ENCODE measurements around the gene HUNK. TPM values are rescaled to one million over a fixed set of nuclear protein-coding genes. Genes with fewer than 3 reads are reported as not detected.
A peak's percentile ranks its signal among the peaks of the same experiment; 100 is the strongest.

HUNK gene
- total RNA-seq, 1 experiment from 2014 or later = 4.8 TPM

- no peaks in the 10 kb centered on the region for H3K9me3 ChIP-seq
- DNase-seq = no peak
- no peak overlapping the region for H3K4me3 ChIP-seq (ENCODE audit: low read depth, low read length)
- Mint-ChIP-seq H3K27me3 (ENCODE audit: insufficient read depth, unreplicated experiment) (no peaks in the 10 kb centered on the region), H3K36me3 (ENCODE audit: insufficient read depth, unreplicated experiment) (no peaks in the 10 kb centered on the region), H3K4me3 (ENCODE audit: unreplicated experiment) (no peak overlapping the region), H3K27ac (ENCODE audit: unreplicated experiment) (no peak overlapping the region), H3K4me1 (ENCODE audit: low read depth, unreplicated experiment) (peaks cover 5% of the 10 kb centered on the region), H3K9me3 (ENCODE audit: unreplicated experiment) (no peaks in the 10 kb centered on the region)
- H3K4me1 ChIP-seq = peaks cover 17% of the 10 kb centered on the region
- ChIA-PET POLR2A (no interaction called here), CTCF (no interaction called here)
- no peaks in the 10 kb centered on the region for H3K27me3 ChIP-seq (replicated peaks; ENCODE audit: control insufficient read depth, insufficient read depth, low read length)
- BruUV-seq (replicated peaks) = no TSS peak
- no peak for TF ChIP-seq CTCF (IDR thresholded peaks at IDR 0.05; ENCODE audit: insufficient read depth in 1 of 2, low read depth in 1 of 2, low read length in 1 of 2, severe bottlenecking in 1 of 2, unreplicated experiment in 1 of 2)
- intact Hi-C loops (cut with micrococcal nuclease; ENCODE audit: unreplicated experiment) = no loop called here
- H3K36me3 ChIP-seq (ENCODE audit: control insufficient read depth, insufficient read depth, low read length) = no peaks in the 10 kb centered on the region
Observed at GRCh38 chr21:31886915-31887314, 14.1 kb downstream of the HUNK start.

- Mint-ChIP-seq H3K4me1 (ENCODE audit: low read depth, unreplicated experiment) (peaks cover 5% of the 10 kb centered on the region), H3K27ac (ENCODE audit: unreplicated experiment) (no peak overlapping the region), H3K27me3 (ENCODE audit: insufficient read depth, unreplicated experiment) (no peaks in the 10 kb centered on the region), H3K9me3 (ENCODE audit: unreplicated experiment) (no peaks in the 10 kb centered on the region), H3K36me3 (ENCODE audit: insufficient read depth, unreplicated experiment) (no peaks in the 10 kb centered on the region), H3K4me3 (ENCODE audit: unreplicated experiment) (no peak overlapping the region)
- no peak for DNase-seq
- Histone ChIP-seq H3K36me3 (ENCODE audit: control insufficient read depth, insufficient read depth, low read length) (no peaks in the 10 kb centered on the region), H3K9me3 (no peaks in the 10 kb centered on the region), H3K4me3 (ENCODE audit: low read depth, low read length) (no peak overlapping the region), H3K4me1 (peaks cover 17% of the 10 kb centered on the region), H3K27me3 (replicated peaks; ENCODE audit: control insufficient read depth, insufficient read depth, low read length) (no peaks in the 10 kb centered on the region)
- ChIA-PET POLR2A (no interaction called here), CTCF (no interaction called here)
- intact Hi-C loops (cut with micrococcal nuclease; ENCODE audit: unreplicated experiment) = no loop called here
- TF ChIP-seq CTCF (IDR thresholded peaks at IDR 0.05; ENCODE audit: insufficient read depth in 1 of 2, low read depth in 1 of 2, low read length in 1 of 2, severe bottlenecking in 1 of 2, unreplicated experiment in 1 of 2) = no peak
- BruUV-seq (replicated peaks) = no TSS peak
Observed at GRCh38 chr21:31887391-31887841, 14.6 kb downstream of the HUNK start.

GRCh38 chr21:31888936-31889371 is 16.1 kb downstream of the HUNK start:
- Mint-ChIP-seq H3K27ac (ENCODE audit: unreplicated experiment) (peak overlapping the region; percentile 92), H3K4me3 (ENCODE audit: unreplicated experiment) (peak overlapping the region; percentile 60), H3K36me3 (ENCODE audit: insufficient read depth, unreplicated experiment) (no peaks in the 10 kb centered on the region), H3K27me3 (ENCODE audit: insufficient read depth, unreplicated experiment) (no peaks in the 10 kb centered on the region), H3K4me1 (ENCODE audit: low read depth, unreplicated experiment) (peaks cover 5% of the 10 kb centered on the region), H3K9me3 (ENCODE audit: unreplicated experiment) (no peaks in the 10 kb centered on the region)
- TF ChIP-seq CTCF (IDR thresholded peaks at IDR 0.05; ENCODE audit: insufficient read depth in 1 of 2, low read depth in 1 of 2, low read length in 1 of 2, severe bottlenecking in 1 of 2, unreplicated experiment in 1 of 2) = no peak
- H3K27me3 ChIP-seq (replicated peaks; ENCODE audit: control insufficient read depth, insufficient read depth, low read length) = no peaks in the 10 kb centered on the region
- H3K36me3 ChIP-seq (ENCODE audit: control insufficient read depth, insufficient read depth, low read length) = no peaks in the 10 kb centered on the region
- DNase-seq = peak; percentile 53 to 54
- peaks cover 17% of the 10 kb centered on the region for H3K4me1 ChIP-seq
- POLR2A ChIA-PET = interaction anchor here (1.1 kb wide), 1 partner anchor 11 kb away, joined by 7 read pairs; no protein-coding TSS in a partner anchor
- no peak overlapping the region for H3K4me3 ChIP-seq (ENCODE audit: low read depth, low read length)
- H3K9me3 ChIP-seq = no peaks in the 10 kb centered on the region
- CTCF ChIA-PET = interaction anchor here (0.6 to 1.7 kb wide), 2 partner anchors 15 to 370 kb away, joined by 5 to 13 read pairs; partner anchors contain the start of gene HUNK
- no TSS peak for BruUV-seq (replicated peaks)
- intact Hi-C loops (cut with micrococcal nuclease; ENCODE audit: unreplicated experiment) = no loop called here
